HG03469 (cell line): ENCODE measurements around the gene GRK2.

Source experiments
- ATAC-seq: cut with Tn5 transposase; IDR thresholded peaks from one replicate; pipeline ENCODE4 v1.9.1; 2021; ENCODE audit warnings: mild to moderate bottlenecking, moderate library complexity, moderate number of reproducible peaks; ENCODE audit not compliant: unreplicated experiment

The GRK2 gene

DNA sequence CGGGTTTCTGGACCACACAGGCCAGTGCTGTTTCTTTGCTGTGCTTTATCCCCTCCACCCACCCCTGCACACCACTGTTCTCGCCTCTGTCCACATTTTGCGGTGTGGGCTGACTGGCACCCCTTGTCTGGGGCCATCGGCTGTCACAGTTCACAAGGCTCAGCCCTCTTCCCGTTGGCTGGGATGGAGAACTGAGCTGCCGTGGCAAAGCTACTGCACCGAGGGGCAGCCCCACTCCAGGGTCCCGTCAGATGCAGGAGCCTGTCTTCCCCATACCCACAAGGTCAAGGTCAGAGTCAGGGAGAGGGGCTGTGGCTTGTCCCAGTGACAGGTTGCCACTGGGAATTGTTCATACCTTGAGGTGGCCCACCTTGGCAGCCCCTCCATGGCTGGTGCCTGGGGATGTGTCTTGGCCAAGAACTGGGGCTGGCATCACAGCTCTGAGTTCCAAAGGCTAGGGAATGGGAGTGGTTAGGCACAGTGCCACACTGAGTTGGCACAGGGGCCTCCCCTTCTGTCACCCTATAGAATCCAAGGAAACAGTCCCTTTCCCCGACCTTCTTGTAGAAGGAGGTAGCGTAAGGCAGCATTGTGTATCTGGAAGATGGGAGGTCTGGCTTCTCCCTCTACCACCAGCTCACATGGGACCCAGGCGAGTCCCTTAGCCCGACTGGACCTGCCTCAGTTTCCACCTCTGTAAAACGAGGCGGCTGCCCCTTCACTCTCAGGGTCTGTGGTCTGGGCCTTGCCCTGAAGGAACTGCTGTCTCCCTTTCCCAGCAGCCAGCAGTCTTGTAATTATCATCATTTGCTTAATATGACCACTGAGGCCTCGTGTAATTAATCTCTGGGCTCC is 3.4 kb downstream of the GRK2 start:
- ATAC-seq = no peak

DNA sequence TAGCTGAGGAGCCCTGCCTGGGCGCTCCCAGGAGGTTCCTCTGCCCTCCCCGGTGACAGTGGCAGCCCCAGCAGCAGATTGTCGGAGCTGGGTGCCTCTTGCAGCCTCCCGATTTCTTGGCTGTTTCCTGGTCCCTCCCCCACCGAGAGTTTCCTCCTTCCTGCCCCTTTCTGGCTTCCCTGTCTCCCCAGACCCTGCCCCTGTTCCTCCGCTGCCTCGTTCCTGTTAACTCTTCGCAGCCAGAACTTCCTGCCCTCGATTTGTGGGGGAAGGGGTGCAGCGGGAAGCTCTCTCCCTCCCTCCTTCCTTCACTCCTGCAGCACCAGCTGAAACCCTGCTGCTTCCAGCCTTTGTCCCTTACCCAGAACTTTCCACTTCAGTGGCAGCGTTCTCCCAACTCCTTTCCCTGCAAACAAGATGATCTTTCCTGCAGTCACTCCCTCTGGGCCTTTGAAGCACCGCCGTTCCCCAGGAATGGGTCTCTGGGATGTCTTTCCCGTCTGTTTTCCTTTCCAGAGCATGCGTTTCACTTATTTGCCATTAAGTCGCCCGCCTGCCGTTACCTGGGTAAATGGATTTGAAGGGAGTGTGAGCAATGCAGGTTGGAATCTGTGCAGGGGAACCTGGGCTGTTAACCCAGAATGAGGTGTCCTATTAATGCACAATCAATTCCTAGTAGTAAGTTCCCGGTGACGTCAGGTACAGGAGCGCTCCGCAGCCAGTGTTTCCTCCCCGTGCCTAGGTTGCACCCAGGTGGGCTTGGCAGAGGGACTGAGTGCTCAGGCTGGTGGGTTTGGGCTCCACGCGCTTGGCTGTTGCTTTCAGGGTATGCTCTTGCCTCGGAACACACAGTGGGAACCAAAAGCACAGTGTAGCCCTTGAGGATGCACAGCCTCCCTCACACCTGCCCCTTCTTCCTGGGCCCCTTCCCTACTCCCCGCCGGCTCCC is 4.3 kb downstream of the GRK2 start:
- no peak for ATAC-seq

DNA sequence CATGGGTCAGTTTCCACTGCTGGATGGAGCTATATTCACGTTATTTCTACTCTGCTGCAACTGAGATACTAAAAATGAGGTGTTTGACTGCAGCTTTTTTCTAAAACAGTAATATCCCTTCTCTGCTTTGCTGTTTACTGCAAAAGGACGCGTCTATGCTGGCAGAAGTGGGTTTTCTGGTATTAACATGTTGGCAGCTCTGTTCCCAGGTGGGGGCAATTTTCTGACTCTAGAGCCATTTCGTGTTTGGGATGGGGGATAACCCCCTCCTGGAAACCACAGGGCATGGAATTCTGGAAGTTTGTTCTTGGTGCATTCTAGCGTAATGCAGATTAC is 4.9 kb downstream of the GRK2 start:
- no peak for ATAC-seq

DNA sequence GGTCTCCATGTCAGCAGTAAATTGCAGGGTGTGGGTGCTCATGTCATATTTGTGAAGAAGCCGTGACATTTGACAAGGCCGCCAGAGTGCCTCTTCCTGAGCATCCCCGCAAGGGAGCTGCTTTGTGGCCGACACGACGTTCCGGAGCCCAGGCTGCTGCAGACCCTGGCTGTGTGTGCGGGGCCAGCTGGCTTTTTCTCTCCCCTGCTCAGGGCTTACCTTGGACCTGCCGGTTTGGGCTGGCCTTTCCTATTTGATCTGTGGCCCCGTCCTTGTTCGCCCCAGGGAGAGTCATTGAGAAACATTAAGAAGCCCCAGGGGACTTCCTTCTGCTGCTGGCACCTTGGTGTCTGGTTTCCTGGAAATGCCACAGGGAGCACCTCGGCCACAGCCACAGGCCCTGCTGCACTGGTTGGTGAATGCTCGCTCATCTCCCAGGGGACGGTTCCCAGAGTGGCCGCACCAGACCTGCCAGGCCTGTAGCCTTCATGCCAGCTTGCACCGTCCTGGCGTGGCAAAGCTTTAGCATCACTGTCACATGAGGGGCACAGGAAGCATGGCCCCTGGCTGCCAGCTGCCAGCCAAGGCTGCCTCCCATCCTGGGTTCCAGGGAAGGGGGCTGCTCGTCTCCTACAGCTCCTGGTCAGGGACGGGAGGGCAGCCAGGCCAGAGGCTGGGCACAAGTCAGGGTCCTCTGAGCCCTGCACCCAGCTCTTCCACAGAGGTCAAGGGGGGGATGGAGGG is 5.4 kb downstream of the GRK2 start:
- ATAC-seq = no peak

DNA sequence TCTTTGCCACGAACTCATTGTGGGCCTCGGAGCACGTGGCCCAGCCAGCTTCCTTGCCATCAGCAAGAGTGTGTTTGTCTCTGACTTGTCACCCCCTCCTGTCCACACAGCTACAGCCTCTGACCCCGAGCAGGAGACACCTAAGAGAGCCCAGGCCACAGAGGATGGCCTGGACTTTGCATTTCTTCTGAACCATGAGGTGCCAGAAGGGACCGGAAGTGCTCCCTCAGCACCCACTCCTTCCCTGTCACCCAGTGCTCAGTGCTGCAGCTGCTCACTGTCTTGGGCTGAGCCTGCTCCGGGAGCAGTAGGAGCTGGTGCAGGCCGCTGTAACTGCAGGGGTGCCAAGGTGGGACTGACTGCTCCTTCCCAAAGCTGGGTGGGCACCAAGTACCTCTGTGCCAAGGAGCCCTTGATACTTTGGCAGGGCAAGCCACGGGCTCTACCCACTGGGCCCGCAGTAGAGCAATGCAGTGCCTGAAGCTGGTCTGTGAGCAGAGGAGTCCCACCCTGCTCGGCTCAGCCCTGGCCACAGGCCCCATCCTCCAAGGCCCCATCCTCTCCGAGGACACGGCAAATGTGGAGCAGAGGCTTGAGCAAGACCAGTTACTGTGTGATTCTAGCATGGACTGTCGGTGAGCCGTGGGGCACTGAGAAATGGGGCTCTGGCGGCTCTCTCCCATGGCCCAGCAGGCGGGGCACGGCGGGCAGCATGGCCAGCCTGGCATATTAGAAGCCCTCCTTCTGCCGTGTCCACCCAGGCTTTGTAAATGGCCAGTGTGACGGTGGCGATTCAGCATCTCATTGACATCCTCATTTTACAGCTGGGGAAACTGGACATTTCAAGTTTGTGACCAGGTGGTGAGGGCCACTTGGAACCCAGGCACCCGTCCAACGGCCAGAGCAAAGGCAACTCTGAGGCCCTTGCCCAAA is 6.3 kb downstream of the GRK2 start:
- no peak for ATAC-seq

DNA sequence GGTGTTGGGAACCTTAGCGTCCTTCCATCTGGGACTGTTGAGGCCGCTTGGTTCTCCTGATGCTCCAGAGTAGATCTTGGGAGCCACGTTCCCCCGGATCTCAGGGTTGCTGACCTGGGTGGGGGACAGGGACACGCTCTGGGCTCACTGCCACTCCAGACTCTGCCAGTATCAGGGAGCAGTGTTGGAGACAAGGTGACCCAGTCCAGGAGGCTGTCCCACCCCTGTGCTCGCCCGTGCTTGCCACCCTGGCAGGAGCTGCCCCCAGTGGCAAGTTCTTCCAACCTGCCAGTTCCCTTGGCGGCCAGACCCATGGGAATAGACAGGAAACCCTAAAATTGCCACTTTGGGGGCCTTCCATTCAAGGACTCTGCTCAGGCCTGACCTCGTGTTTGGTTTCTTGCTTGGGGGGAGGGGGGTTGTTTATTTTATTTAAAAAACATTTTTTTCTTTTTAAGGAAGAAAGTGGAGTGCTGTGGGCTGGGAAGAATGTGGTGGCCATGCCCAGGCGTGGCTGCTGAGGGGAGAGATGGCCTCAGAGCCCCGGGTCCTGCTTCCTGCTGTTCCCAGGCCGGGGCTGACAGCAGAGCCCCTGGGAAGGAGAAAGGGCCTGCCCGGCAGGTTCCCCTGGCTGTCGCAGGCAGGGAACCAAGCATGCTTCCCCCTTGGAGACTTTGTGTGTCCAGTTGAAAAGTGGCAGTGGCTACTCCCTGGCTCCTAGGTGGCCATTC is 7.2 kb downstream of the GRK2 start:
- ATAC-seq = no peak

DNA sequence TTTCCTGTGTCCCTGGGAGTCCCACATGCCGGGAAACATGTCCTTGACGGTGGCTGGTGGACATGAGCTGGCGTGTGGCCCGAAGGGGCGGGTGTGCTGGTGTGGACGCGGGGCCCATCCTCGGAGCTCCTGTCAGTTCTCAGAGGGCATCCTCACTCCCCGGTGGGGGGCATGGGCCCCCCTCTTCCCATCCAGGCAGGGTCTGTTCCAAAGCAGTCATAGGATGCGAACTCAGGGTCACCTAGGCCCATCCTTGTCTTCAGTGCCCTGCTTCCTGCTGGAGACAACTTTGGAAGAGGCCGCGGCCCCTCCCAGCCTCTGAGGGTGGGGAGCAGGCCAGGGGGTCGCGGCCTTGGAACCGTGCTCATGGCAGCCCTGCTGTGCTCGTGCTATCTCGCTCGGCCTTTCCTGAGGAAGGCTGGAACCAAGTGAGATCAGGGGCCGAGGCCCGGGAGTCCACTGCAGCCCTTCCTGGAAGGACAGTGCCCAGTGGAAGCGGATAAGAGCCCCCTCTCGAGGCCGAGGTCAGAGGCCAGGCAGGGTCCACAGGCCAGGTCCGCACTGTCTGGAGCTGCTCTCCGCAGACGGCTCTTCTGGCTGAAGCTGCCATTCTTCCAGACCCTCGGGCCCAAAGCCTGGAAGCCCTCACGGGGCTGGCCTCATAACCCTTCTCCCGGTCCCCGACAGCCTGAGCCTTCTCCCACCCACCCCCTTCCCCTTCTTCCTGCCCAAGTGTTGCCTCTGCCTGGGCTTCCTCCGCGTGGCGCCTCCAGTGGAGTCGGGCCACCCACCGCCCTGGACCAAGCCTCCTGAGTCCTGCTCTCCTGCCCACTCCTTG is 8.7 kb downstream of the GRK2 start:
- ATAC-seq = no peak

DNA sequence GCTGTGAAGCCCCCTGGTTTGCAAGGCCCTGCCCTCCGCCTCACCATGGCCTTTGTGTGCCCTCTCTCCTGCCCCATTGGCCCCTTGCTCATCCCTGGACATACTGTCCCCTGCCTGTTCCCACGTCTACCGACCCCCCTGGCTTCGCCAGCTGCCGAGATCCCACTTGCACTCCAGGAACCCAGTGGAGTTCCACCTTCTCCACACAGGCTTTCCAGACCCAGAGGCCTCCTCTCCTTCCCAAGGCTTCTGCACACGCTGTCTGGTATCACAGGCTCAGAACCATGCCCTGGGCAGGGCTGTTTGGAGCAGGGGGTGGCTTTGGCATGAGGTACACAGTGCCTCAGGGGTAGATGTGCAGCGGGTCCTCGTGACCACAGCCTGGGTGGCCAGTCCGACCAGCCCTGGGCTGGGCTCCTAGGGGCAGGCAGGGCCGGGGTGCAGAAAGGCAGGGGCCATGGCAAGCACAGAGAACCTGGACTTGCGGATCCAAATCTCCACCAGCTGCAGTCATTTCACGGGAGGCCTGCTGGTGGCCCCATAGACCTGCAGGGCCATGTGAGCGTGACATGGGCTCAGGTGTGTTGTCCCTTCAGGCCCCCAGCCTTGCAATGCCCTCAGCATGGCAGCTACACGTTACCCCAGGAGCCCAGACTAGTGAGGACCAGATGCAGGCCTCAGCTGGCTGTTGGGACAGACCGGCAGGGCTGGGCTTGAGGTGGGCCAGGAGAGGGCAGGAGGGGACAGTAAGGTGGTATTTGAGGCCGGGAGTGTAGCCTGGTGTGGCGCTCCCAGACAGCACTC is 9.5 kb downstream of the GRK2 start:
- ATAC-seq = no peak

DNA sequence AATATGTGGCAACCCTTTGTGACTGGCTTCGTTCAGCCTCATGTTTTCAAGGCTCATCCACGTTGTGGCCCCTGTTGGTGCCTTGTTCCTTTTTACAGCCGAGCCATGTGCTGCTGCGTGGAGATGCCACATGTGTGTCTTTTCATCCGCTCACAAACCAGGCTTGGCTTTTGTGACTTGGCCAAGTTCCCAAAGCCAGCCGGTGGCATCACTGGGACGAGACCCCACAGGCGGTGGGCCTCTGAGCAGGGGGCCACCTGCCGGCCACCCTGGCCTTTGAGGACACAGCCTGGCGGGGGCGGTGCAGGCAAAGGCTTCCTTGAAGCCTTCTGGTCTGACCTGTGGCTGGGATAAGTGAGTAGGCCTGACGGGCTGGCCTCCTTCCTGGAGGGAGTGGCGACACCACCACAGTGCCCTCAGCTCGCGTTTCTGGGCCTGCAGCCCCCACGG is 10.5 kb downstream of the GRK2 start:
- ATAC-seq = no peak

DNA sequence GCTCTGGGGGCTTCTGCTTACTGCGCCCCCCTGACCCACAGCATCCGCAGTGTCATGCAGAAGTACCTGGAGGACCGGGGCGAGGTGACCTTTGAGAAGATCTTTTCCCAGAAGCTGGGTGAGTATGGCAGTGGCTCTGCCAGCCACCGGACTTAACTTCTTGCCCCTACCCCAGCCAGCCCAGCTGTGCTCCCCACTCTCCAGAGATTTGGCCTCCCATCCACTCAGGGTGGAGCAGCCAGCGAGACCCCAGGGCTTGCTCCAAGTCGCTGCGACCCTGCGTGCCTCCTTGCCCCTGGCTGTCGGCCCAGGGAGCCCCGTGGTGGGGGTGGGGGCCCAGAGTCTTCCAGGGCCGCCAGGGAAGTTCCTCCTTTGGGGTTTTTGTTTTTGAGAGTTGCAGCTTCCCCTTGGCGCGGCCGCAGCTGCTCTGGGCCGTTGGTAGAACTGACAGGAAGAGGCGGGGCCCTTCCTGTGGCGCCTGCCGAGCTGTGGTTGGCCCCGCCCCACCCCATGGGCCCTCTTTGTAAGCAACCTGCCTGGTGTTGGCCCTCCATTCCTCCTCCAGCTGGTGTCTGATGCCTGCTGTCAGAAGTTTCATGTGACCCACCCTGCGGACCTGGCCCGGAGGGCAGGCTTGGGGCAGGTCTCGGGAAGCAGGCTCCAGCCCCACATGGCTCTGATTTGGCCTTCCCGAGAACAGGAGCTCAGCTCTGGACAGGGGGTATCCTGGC is 11.1 kb downstream of the GRK2 start:
- ATAC-seq = peak; percentile 38

DNA sequence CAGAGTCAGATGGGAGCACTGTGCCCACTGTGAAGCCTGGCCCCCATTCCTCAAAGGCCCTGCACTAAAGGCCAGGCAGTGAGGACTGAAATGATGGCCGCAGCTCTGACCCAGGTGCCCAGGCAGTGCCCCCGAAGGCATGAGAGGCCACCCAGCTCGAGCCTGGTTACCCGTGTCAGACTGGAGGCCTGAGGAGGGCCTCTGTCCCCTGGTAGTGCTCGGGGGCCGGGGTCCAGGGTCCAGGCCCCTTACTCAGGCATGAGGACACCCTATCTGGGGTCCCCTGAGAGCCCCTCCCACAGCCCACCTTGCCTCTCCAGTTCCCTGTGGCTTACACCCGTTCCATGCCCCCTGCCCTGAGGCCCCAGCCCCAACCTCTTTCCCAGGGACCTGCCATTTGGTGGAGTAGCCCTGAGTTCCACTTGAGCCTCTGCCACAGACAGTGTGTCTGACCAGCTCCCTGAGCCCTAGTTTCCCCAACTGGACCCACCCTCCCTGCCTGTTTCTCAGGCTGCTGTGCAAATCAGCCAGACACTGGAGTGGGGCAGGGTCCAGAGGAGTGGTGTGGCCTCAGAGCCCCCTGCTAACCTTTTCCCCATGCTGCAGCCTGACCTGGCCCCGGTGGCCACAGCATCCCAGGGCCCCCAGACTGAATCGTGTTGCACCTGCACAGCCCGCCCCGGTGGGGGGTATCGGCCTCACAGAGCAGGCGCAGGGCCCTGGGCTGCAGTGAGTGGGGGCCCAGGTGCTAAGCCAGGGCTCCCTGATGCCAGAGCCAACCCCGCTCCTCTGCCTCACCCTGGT is 12.1 kb downstream of the GRK2 start:
- ATAC-seq = no peak

DNA sequence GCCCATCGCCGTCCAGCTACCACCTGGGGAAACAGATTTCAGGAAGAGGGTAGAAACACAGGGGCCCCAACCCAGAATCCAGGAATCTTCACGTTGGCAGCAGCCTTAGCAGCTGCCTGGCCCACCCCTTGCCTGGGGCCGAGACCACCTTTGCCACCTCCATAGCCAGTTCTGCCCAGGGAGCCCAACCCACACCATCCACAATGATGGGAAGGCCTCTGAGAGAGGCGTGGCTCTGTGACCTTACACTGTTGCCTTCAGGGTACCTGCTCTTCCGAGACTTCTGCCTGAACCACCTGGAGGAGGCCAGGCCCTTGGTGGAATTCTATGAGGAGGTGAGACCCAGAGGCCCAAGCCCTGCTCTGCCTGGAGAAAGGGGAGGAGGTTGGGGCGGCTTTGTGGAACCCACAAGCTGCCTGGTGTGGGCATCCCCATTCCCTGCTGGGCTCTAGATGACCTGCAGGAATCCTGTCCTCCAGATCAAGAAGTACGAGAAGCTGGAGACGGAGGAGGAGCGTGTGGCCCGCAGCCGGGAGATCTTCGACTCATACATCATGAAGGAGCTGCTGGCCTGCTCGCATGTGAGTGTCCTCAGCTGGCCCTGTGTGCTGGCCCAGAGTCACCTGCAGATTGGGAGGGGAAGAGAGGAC is 12.8 kb downstream of the GRK2 start:
- ATAC-seq = no peak

DNA sequence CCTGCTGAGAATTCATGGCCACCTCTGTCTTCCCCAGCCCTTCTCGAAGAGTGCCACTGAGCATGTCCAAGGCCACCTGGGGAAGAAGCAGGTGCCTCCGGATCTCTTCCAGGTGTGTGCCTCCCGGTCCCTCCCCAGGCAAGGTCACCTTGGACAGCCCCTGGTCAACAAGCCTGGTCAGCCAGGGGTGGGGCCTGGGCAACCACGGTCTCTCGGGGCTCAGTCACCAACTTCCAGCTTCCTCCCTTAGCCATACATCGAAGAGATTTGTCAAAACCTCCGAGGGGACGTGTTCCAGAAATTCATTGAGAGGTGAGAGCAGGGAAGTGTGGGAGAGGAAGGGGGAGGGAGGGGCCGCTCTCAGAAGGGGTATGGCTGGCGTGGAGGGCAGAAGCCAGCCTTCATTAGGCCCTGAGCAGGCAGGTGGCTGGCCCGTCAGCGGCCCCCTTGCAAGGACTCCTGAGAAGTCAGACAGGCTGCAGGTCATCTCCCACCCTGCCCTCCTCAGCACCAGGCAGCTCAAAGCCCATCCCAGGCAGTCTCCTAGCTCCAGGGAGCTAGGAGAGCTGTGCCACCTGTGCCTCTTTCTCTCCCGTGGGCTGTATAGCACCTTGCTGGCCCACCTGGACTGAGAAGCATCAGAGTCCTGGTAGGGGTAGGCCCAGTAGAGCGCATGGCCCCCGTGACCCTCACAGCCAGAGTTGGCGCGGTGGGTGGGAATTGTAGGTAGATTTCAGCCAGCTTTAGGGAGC is 13.5 kb downstream of the GRK2 start:
- no peak for ATAC-seq

DNA sequence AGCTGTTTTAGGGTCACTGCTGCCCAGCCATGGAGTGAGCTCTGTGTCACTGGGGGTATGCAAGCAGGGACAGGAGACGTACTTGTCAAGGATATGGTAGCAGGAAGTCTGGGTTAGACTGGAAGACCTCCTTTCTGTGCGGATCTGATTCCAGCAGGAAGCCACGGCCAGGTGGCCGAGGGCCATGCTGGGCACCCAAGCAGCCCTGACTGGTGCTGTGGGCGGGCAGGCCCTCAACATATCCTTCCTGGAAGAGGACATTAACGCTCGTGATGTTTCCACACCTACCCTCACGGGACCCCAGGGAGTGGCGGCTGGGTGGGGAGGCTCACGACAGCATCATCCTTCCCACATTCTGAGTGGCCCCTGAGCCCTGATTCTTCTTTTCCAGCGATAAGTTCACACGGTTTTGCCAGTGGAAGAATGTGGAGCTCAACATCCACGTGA is 14.1 kb downstream of the GRK2 start:
- ATAC-seq = no peak
